RWPE1 (cell line): ENCODE measurements around the gene SLITRK5.
A peak's percentile ranks its signal among the peaks of the same experiment; 100 is the strongest.

Experiments used
- CTCF ChIA-PET: fragments of 350-600 bp; sonication (Branson Sonifier 250); formaldehyde crosslinking; extraction: SDS; loops from one replicate; lab custom pipeline; 2021; lab: Yijun Ruan, JAX
- POLR2A ChIA-PET: fragments of 400-600 bp; formaldehyde crosslinking; extraction: SDS; loops from one replicate; lab custom pipeline; 2020; ENCODE audit warnings: antibody characterized with exemption; ENCODE audit not compliant: low non-redundant PET; lab: Yijun Ruan, JAX
- DNase-seq: peaks from one replicate; pipeline ENCODE4 v3.0.0; 2012; ENCODE audit warnings: low spot score
- H3K27ac ChIP-seq: fragments of 450-650 bp; 2 replicates; pipeline ENCODE4 v1.5.1; 2017
- CTCF ChIP-seq: fragments of 450-650 bp; conservative IDR thresholded peaks from 2 replicates; pipeline ENCODE4 v1.5.1; 2017; ENCODE audit warnings: low read depth, mild to moderate bottlenecking

SLITRK5 gene

DNA sequence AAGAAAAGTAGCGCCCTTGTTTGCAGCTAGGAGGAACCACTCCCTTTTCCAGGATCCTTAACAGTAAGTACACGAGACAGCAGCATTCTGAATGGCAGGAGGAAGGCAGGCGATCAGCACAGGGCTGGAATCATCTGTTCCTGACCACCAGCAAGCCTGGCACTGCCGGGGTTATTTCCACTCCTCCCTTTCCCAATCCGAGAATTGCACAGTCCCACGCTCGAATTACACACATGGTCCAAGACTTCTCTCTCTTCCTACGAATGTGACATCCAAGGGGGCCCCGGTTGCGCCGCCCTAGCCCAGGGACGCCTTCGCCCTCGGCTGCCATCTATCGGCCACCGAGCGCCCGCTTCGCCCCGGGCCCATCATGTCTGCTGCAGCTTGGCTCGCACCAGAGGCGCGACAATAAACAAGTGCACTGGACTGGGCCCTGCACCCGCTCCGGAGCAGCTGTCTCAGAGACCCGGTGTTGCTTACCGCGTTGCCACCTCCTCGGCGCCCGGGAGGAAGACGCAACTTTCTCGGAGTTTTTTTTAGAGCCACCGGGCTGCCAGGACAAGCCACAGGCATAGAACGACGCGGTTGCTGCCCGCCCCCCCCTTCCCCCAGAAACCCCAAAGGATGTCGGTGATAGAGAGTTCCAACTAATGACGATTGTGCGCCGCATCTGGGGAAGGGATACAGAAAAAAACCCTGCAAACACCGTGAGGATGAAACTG, at the start of gene SLITRK5:
TSS of gene SLITRK5 (plus strand) at position 341 of the 722 bp plus-strand sequence. CDS start 4,018 bp downstream, outside the sequence.
- ChIA-PET CTCF (interaction anchor here (0.6 to 1.0 kb wide), 7 partner anchors 91 to 1761 kb away, joined by 3 to 6 read pairs (median 3); no protein-coding TSS in a partner anchor), POLR2A (no interaction called here)
- DNase-seq = peak; percentile 49
- H3K27ac ChIP-seq = peak within 1 kb of the TSS; percentile 74
- TF ChIP-seq CTCF = peak; percentile 92

DNA sequence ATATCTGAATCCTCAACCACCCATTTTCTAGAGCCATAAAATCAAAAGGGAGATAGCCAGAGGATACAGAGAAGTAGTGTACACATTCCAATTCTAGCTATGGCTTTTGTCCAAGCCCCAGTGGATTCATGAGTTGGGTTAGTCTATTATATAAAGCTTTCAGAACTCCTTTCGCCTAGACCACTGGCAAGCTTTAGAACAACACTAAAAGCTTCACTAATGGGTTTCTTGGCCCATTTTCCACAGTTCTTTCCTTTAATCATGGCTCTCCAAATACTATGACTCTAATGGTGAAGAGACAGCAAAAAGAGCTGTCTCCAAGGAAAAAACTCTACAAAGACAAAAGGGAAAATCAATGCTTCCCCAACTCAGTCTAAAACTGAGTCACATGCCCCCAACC, 48.2 kb upstream of the SLITRK5 start:
- ChIA-PET POLR2A (no interaction called here), CTCF (interaction anchor here (0.6 to 0.7 kb wide), 2 partner anchors 156 to 349 kb away, joined by 3 read pairs; no protein-coding TSS in a partner anchor)
- H3K27ac ChIP-seq = no peak overlapping the region
- TF ChIP-seq CTCF = no peak
- DNase-seq = no peak

GRCh38 chr13:87656306-87656705, 14.9 kb upstream of the SLITRK5 start:
- DNase-seq = no peak
- POLR2A ChIA-PET = no interaction called here
- CTCF ChIA-PET = interaction anchor here (0.6 kb wide), 1 partner anchor 1496 kb away, joined by 3 read pairs; no protein-coding TSS in a partner anchor
- no peak for TF ChIP-seq CTCF
- H3K27ac ChIP-seq = no peak overlapping the region

- no peak for DNase-seq
- ChIA-PET POLR2A (no interaction called here), CTCF (no interaction called here)
- H3K27ac ChIP-seq = no peak overlapping the region
- no peak for TF ChIP-seq CTCF
Measured at GRCh38 chr13:87661471-87661870, 9.7 kb upstream of the SLITRK5 start.

- no peak for DNase-seq
- H3K27ac ChIP-seq = no peak overlapping the region
- CTCF ChIA-PET = no interaction called here
- no peak for TF ChIP-seq CTCF
- POLR2A ChIA-PET = no interaction called here
Measured at GRCh38 chr13:87666831-87667230, 4.3 kb upstream of the SLITRK5 start.

- TF ChIP-seq CTCF = no peak
- ChIA-PET POLR2A (no interaction called here), CTCF (no interaction called here)
- no peak overlapping the region for H3K27ac ChIP-seq
- no peak for DNase-seq
Measured at GRCh38 chr13:87667686-87668085, 3.5 kb upstream of the SLITRK5 start.
